OCI-LY1 (cell line): Measurements from ENCODE around the gene MYMX.

Source experiments
- H2AFZ ChIP-seq: fragments of 200-600 bp; sonication (generic), shearing (Covaris generic); 2 replicates; pipeline ENCODE4 v1.6.0; 2014; ENCODE audit warnings: antibody characterized with exemption, mild to moderate bottlenecking, low read length
- H3F3A ChIP-seq: fragments of 200-600 bp; sonication (generic), shearing (Covaris generic); 2 replicates; pipeline ENCODE4 v1.6.0; 2014; ENCODE audit warnings: mild to moderate bottlenecking, antibody characterized with exemption, low read length, moderate library complexity; ENCODE audit not compliant: insufficient read depth
- H3K27ac ChIP-seq: fragments of 200-600 bp; sonication (generic); 2 replicates; pipeline ENCODE4 v1.5.1; 2014; ENCODE audit warnings: low read length, mixed run types, mild to moderate bottlenecking, low read depth; ENCODE audit not compliant: poor library complexity, severe bottlenecking
- H3K27me3 ChIP-seq: fragments of 200-600 bp; sonication (generic); 2 replicates; pipeline ENCODE4 v1.6.0; 2014; ENCODE audit warnings: antibody characterized with exemption, mild to moderate bottlenecking, low read length, moderate library complexity; ENCODE audit not compliant: insufficient read depth
- H3K36me3 ChIP-seq: fragments of 200-600 bp; sonication (generic); 2 replicates; pipeline ENCODE4 v1.6.1; 2014; ENCODE audit warnings: mild to moderate bottlenecking, antibody characterized with exemption, low read length, moderate library complexity, mixed read lengths; ENCODE audit not compliant: insufficient read depth
- H3K4me1 ChIP-seq: fragments of 200-600 bp; sonication (generic); 2 replicates; pipeline ENCODE4 v1.5.1; 2014; ENCODE audit warnings: mild to moderate bottlenecking, low read length, moderate library complexity; ENCODE audit not compliant: insufficient read depth, severe bottlenecking
- H3K4me2 ChIP-seq: fragments of 200-600 bp; sonication (generic), shearing (Covaris generic); 2 replicates; pipeline ENCODE4 v1.6.1; 2014; ENCODE audit warnings: low read length
- H3K4me3 ChIP-seq: fragments of 200-600 bp; sonication (generic); 2 replicates; pipeline ENCODE4 v1.5.1; 2014; ENCODE audit warnings: low read length, low read depth, mild to moderate bottlenecking, mixed read lengths; ENCODE audit not compliant: poor library complexity, severe bottlenecking
- H3K79me2 ChIP-seq: fragments of 200-600 bp; shearing (Covaris generic); 2 replicates; pipeline ENCODE4 v1.6.1; 2016; ENCODE audit warnings: mixed run types, low read length, mixed read lengths; ENCODE audit not compliant: insufficient read depth
- H3K9ac ChIP-seq: fragments of 200-600 bp; sonication (generic), shearing (Covaris generic); 2 replicates; pipeline ENCODE4 v1.6.1; 2014; ENCODE audit warnings: mild to moderate bottlenecking, low read length, mixed read lengths
- H3K9me2 ChIP-seq: fragments of 200-600 bp; sonication (generic), shearing (Covaris generic); 2 replicates; pipeline ENCODE4 v1.6.1; 2014; ENCODE audit warnings: low read depth, mild to moderate bottlenecking, low read length, mixed read lengths
- H3K9me3 ChIP-seq: fragments of 200-600 bp; shearing (Covaris generic); 2 replicates; pipeline ENCODE4 v1.6.1; 2014; ENCODE audit warnings: low read length, mixed read lengths
- H4K20me1 ChIP-seq: fragments of 200-600 bp; sonication (generic), shearing (Covaris generic); 2 replicates; pipeline ENCODE4 v1.6.0; 2016; ENCODE audit warnings: mild to moderate bottlenecking, low read length; ENCODE audit not compliant: insufficient read depth
- CTCF ChIP-seq: fragments of 200-600 bp; sonication (generic), shearing (Covaris generic); IDR thresholded peaks from 2 replicates; pipeline ENCODE4 v1.5.1; 2017; ENCODE audit warnings: mild to moderate bottlenecking, antibody characterized with exemption, low read length, moderate library complexity, mixed read lengths
- EZH2 ChIP-seq: fragments of 200-600 bp; sonication (generic), shearing (Covaris generic); IDR thresholded peaks from 2 replicates; pipeline ENCODE4 v1.8.0; 2017; ENCODE audit warnings: borderline replicate concordance, mixed run types, mild to moderate bottlenecking, antibody characterized with exemption, low read length, moderate library complexity, mixed read lengths

MYMX gene

DNA sequence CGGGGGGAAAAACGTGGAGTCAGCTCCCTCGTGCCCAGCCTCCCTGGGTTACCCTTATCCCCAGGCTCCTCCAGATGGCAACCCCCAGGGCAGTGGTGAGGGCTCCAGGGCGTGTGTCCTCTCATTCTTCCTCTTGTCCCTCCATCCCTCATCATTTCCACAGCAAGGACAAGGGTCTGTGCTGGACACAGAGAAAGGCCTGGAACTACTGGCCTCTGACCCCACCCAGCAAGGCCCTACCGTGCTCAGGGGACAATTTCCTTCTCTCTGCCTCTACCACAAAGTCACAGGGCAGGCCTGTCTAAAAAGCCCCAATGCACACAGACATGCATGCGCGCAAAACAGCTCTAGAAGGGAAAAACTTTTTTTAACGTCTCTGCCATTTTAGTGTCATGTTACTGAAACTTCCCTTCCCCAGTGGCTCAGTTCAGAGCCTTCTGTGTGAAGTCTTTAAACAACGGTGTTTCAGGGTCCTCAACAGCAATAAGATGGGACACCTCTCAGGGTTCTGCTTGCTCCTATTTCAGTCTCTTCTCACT is 41.7 kb downstream of the MYMX start:
- no peaks in the 10 kb centered on the region for H3K27me3 ChIP-seq
- H3K36me3 ChIP-seq = peaks cover 47% of the 10 kb centered on the region
- no peak overlapping the region for H2AFZ ChIP-seq
- H3F3A ChIP-seq = peaks cover 18% of the 10 kb centered on the region
- no peak for TF ChIP-seq CTCF
- TF ChIP-seq EZH2 = no peak
- H3K9me3 ChIP-seq = no peaks in the 10 kb centered on the region
- H3K27ac ChIP-seq = peak overlapping the region; percentile 77
- H3K79me2 ChIP-seq = no peaks in the 10 kb centered on the region
- H3K9ac ChIP-seq = no peak overlapping the region; the same call in 1 of the 2 replicates
- H3K9me2 ChIP-seq = no peaks in the 10 kb centered on the region
- H3K4me3 ChIP-seq = no peak overlapping the region
- no peak overlapping the region for H3K4me2 ChIP-seq
- H3K4me1 ChIP-seq = peaks cover 73% of the 10 kb centered on the region
- no peaks in the 10 kb centered on the region for H4K20me1 ChIP-seq

DNA sequence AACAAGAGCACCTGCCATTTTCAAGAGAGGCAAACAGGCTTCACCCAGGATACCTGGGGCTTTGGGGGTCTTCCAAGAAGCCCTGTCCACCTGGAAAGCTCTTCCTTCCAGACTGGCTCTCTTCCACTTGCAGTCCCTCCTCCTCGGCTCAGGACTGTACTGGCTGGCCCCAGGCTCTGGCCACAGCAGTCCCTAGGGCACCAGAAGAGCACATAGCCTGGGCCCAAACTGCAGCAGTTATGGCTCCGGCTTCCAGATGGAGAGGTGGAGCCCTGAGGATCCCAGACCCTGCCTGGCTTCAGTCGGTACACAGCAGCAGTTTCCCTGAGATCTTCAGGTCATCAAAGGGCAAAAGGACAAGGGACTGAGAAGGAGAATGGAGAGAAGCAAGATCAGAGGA is 42.2 kb downstream of the MYMX start:
- no peak overlapping the region; the same call in 1 of the 2 replicates for H3K9ac ChIP-seq
- H3K9me2 ChIP-seq = no peaks in the 10 kb centered on the region
- TF ChIP-seq EZH2 (no peak), CTCF (no peak)
- peaks cover 41% of the 10 kb centered on the region for H3K36me3 ChIP-seq
- no peaks in the 10 kb centered on the region for H4K20me1 ChIP-seq
- H3K79me2 ChIP-seq = no peaks in the 10 kb centered on the region
- H3K4me3 ChIP-seq = no peak overlapping the region
- H3K9me3 ChIP-seq = no peaks in the 10 kb centered on the region
- H2AFZ ChIP-seq = no peak overlapping the region
- peaks cover 79% of the 10 kb centered on the region for H3K4me1 ChIP-seq
- H3F3A ChIP-seq = peaks cover 13% of the 10 kb centered on the region
- H3K27ac ChIP-seq = peak overlapping the region; percentile 77
- no peaks in the 10 kb centered on the region for H3K27me3 ChIP-seq
- H3K4me2 ChIP-seq = no peak overlapping the region

DNA sequence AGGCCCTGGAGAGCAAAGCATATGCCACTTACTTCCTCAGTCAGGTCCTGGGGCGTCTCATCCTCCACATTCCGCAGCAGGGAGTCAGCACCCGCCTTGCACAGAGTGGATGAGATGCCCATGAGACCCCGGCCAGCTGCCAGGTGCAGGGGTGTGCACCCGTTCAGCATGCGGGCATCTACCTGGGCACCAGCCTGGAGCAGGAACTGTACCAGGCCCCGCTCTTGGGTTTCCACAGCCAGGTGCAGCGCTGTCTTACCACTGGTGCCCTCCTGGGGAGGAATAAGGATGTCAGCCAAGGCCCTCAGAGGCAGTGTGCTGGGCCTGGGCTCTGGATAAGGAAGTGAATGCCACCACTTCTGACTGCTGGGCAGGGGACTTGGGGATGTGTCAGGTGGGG is 43.3 kb downstream of the MYMX start:
- Histone ChIP-seq H3F3A (peaks cover 9% of the 10 kb centered on the region), H3K9me2 (no peaks in the 10 kb centered on the region), H3K4me3 (no peak overlapping the region), H2AFZ (no peak overlapping the region), H4K20me1 (no peaks in the 10 kb centered on the region), H3K27me3 (no peaks in the 10 kb centered on the region), H3K9me3 (no peaks in the 10 kb centered on the region), H3K79me2 (no peaks in the 10 kb centered on the region), H3K9ac (no peak overlapping the region), H3K36me3 (peaks cover 30% of the 10 kb centered on the region; the same call in 1 of the 2 replicates), H3K27ac (peak overlapping the region; percentile 77), H3K4me2 (no peak overlapping the region), H3K4me1 (peaks cover 81% of the 10 kb centered on the region)
- TF ChIP-seq CTCF = no peak
- TF ChIP-seq EZH2 = no peak
